Measurements from ENCODE around the gene ABCA10.
A peak's percentile ranks its signal among the peaks of the same experiment; 100 is the strongest.

DNA sequence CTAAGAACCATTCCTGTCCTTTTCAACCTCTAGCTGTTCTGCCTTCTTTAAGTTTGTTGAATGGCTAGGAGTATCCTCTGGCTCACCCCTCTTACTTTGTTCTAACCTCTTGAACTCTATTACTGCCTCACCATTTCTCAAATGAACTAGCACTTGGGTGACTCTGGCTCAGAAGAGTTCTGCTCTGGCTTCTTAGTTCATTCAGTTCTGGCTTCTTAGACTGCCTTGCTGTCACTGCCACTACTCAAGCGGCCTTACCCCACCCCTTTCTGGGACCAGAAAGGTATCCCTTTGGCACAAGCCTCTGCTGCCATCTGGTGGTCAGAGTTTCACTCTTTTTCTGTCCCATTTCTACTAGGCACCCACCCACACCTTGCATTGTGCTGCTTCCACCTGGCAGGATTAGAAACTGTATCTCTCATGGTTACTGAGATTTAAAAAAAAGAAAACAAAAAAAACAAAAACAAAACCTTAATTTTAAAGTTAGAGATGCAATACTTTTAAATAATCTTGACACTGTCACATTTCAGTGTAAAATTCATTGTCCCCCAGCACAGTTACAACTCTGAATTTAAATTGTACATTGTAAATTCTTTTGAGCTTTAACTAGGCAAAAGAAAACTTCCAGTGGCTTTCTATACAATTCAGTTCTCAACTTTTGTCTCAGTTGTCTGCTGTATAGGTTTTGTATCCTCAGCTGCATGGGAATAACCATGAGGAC is 6.9 kb upstream of the ABCA10 start:
- TF ChIP-seq POLR2AphosphoS5 (IDR thresholded peaks at IDR 0.05): peak in 2 of 3 donors; percentile 42 to 51
- peak; percentile 63 to 77 (median 65) for TF ChIP-seq CTCF (IDR thresholded peaks at IDR 0.05)

Measured in breast epithelium (tissue), 3 donors.